ENCODE measurements around the gene LRIG3. TPM values are rescaled to one million over a fixed set of nuclear protein-coding genes. Genes with fewer than 3 reads are reported as not detected.
A peak's percentile ranks its signal among the peaks of the same experiment; 100 is the strongest.

LRIG3 gene, protein sequence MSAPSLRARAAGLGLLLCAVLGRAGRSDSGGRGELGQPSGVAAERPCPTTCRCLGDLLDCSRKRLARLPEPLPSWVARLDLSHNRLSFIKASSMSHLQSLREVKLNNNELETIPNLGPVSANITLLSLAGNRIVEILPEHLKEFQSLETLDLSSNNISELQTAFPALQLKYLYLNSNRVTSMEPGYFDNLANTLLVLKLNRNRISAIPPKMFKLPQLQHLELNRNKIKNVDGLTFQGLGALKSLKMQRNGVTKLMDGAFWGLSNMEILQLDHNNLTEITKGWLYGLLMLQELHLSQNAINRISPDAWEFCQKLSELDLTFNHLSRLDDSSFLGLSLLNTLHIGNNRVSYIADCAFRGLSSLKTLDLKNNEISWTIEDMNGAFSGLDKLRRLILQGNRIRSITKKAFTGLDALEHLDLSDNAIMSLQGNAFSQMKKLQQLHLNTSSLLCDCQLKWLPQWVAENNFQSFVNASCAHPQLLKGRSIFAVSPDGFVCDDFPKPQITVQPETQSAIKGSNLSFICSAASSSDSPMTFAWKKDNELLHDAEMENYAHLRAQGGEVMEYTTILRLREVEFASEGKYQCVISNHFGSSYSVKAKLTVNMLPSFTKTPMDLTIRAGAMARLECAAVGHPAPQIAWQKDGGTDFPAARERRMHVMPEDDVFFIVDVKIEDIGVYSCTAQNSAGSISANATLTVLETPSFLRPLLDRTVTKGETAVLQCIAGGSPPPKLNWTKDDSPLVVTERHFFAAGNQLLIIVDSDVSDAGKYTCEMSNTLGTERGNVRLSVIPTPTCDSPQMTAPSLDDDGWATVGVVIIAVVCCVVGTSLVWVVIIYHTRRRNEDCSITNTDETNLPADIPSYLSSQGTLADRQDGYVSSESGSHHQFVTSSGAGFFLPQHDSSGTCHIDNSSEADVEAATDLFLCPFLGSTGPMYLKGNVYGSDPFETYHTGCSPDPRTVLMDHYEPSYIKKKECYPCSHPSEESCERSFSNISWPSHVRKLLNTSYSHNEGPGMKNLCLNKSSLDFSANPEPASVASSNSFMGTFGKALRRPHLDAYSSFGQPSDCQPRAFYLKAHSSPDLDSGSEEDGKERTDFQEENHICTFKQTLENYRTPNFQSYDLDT
- under 1 TPM in 1 of 2 donors, not detected in 1; 0.19 TPM for total RNA-seq

GRCh38 chr12:58920102-58920960, at the start of gene LRIG3:
Gene LRIG3, minus strand, starts transcription at chr12:58920504. Its CDS starts 269 bp downstream, at chr12:58920235.
- Mint-ChIP-seq H3K9me3 (no peaks in the 10 kb centered on the region), H3K36me3 (ENCODE audit: insufficient read depth in 2 of 2) (no peaks in the 10 kb centered on the region), H3K4me3 (peak within 1 kb of the TSS; percentile 80 to 87), H3K4me1 (ENCODE audit: low read depth) (peaks cover 5% of the 10 kb centered on the region), H3K27me3 (ENCODE audit: low read depth) (peaks cover 35% of the 10 kb centered on the region), H3K27ac (peak within 1 kb of the TSS; percentile 68)
- ATAC-seq (replicated peaks in 1 of 2) (peak; percentile 68 to 77), DNase-seq (peak; percentile 29 to 31)

- ATAC-seq (replicated peaks in 1 of 2) = no peak
- H3K36me3 Mint-ChIP-seq (ENCODE audit: insufficient read depth in 2 of 2) = no peaks in the 10 kb centered on the region
- H3K4me3 Mint-ChIP-seq = no peak overlapping the region
- H3K27ac Mint-ChIP-seq = no peak overlapping the region
- peaks cover 0 to 2% of the 10 kb centered on the region in 2 donors for H3K9me3 Mint-ChIP-seq
- H3K4me1 Mint-ChIP-seq (ENCODE audit: low read depth) = no peaks in the 10 kb centered on the region
- DNase-seq = no peak
- H3K27me3 Mint-ChIP-seq (ENCODE audit: low read depth) = no peaks in the 10 kb centered on the region
These were observed 48.9 kb upstream of the LRIG3 start for GRCh38 chr12:58969237-58969636.

- no peak overlapping the region for H3K27ac Mint-ChIP-seq
- H3K4me3 Mint-ChIP-seq = no peak overlapping the region
- ATAC-seq (replicated peaks in 1 of 2) (no peak), DNase-seq (no peak)
- peaks cover 0 to 2% of the 10 kb centered on the region in 2 donors for H3K9me3 Mint-ChIP-seq
- H3K27me3 Mint-ChIP-seq (ENCODE audit: low read depth) = no peaks in the 10 kb centered on the region
- H3K4me1 Mint-ChIP-seq (ENCODE audit: low read depth) = no peaks in the 10 kb centered on the region
- no peaks in the 10 kb centered on the region for H3K36me3 Mint-ChIP-seq (ENCODE audit: insufficient read depth in 2 of 2)
These were observed 47.3 kb upstream of the LRIG3 start for GRCh38 chr12:58967561-58967960.

DNA sequence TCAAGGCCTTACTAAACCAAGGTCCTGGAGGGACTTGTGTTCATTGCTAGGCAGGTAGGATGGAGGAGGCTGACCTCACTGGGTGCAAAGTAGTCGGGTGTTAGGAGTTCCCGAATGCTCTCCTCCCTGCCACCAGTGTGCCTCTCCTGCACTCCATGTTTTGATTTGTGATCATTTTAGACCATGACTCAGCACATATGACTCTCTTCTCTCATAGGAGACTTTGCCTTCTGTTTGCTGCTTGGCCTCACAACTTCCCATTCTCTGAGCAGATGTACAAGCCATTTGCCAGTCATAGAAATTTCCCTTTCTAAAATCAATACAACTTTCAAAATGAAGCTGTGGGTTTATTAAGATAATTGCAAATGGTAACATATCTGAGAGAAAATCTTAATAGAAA, 46.6 kb upstream of the LRIG3 start:
- H3K9me3 Mint-ChIP-seq = peaks cover 0 to 2% of the 10 kb centered on the region in 2 donors
- no peaks in the 10 kb centered on the region for H3K4me1 Mint-ChIP-seq (ENCODE audit: low read depth)
- no peaks in the 10 kb centered on the region for H3K36me3 Mint-ChIP-seq (ENCODE audit: insufficient read depth in 2 of 2)
- ATAC-seq (replicated peaks in 1 of 2) = no peak
- no peak for DNase-seq
- H3K27me3 Mint-ChIP-seq (ENCODE audit: low read depth) = no peaks in the 10 kb centered on the region
- no peak overlapping the region for H3K27ac Mint-ChIP-seq
- H3K4me3 Mint-ChIP-seq = no peak overlapping the region

DNA sequence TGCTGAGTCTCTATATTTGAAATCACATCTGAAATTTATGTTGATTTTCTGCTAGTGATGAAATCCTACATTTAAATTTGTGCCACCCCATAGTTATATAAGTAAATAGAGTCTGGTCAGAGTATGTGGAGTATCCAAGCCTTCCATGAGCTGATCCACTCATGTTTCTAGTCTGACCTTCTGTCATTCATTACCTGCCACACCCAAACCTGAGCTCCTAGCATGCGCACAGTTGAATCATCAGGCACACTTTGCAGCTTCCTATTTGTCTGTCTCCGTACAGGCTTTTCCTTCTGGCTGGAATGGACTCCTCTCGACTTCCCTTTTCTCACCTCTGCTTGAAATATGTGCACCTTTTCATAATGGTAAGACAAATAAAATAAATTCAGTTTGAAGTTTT, 45.3 kb upstream of the LRIG3 start:
- Mint-ChIP-seq H3K27me3 (ENCODE audit: low read depth) (no peaks in the 10 kb centered on the region), H3K4me3 (no peak overlapping the region), H3K36me3 (ENCODE audit: insufficient read depth in 2 of 2) (no peaks in the 10 kb centered on the region), H3K4me1 (ENCODE audit: low read depth) (no peaks in the 10 kb centered on the region), H3K9me3 (peaks cover 0 to 2% of the 10 kb centered on the region in 2 donors), H3K27ac (no peak overlapping the region)
- ATAC-seq (replicated peaks in 1 of 2) (no peak), DNase-seq (no peak)

- peaks cover 0 to 2% of the 10 kb centered on the region in 2 donors for H3K9me3 Mint-ChIP-seq
- H3K27ac Mint-ChIP-seq = no peak overlapping the region
- ATAC-seq (replicated peaks in 1 of 2) (no peak), DNase-seq (no peak)
- H3K27me3 Mint-ChIP-seq (ENCODE audit: low read depth) = no peaks in the 10 kb centered on the region
- no peaks in the 10 kb centered on the region for H3K4me1 Mint-ChIP-seq (ENCODE audit: low read depth)
- no peak overlapping the region for H3K4me3 Mint-ChIP-seq
- no peaks in the 10 kb centered on the region for H3K36me3 Mint-ChIP-seq (ENCODE audit: insufficient read depth in 2 of 2)
These were observed 43.5 kb upstream of the LRIG3 start for GRCh38 chr12:58963844-58964243.

GRCh38 chr12:58961906-58962305, 41.6 kb upstream of the LRIG3 start:
- H3K27ac Mint-ChIP-seq = no peak overlapping the region

DNA sequence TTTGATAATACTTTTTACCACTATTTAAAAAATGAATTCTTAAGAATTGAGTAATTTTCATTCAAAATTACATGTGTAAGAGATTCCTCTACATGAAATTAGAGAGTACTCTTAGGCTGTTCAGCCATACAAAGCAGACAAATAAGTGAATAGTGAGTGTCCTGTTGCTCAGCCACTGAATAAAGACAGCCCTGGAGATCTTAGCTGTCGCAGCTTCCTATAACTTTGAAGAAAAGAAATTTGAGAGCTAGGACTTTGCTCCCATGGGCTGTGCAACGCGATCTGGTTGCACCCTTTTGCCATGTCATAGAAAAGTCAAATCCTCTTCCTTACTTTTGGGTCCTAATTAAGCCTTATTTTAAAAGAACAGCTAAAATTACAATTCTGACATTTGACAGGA, 40.9 kb upstream of the LRIG3 start:
- H3K36me3 Mint-ChIP-seq (ENCODE audit: insufficient read depth in 2 of 2) = no peaks in the 10 kb centered on the region
- no peaks in the 10 kb centered on the region for H3K27me3 Mint-ChIP-seq (ENCODE audit: low read depth)
- DNase-seq (no peak), ATAC-seq (replicated peaks in 1 of 2) (no peak)
- H3K27ac Mint-ChIP-seq = no peak overlapping the region
- H3K4me1 Mint-ChIP-seq (ENCODE audit: low read depth) = no peaks in the 10 kb centered on the region
- H3K9me3 Mint-ChIP-seq = no peaks in the 10 kb centered on the region
- H3K4me3 Mint-ChIP-seq = no peak overlapping the region

More at GRCh38 chr12:58961906-58962305, 41.6 kb upstream of the LRIG3 start:
- Mint-ChIP-seq H3K4me3 (no peak overlapping the region), H3K9me3 (no peaks in the 10 kb centered on the region), H3K36me3 (ENCODE audit: insufficient read depth in 2 of 2) (no peaks in the 10 kb centered on the region), H3K4me1 (ENCODE audit: low read depth) (no peaks in the 10 kb centered on the region), H3K27me3 (ENCODE audit: low read depth) (no peaks in the 10 kb centered on the region)
- DNase-seq (no peak), ATAC-seq (replicated peaks in 1 of 2) (no peak)

DNA sequence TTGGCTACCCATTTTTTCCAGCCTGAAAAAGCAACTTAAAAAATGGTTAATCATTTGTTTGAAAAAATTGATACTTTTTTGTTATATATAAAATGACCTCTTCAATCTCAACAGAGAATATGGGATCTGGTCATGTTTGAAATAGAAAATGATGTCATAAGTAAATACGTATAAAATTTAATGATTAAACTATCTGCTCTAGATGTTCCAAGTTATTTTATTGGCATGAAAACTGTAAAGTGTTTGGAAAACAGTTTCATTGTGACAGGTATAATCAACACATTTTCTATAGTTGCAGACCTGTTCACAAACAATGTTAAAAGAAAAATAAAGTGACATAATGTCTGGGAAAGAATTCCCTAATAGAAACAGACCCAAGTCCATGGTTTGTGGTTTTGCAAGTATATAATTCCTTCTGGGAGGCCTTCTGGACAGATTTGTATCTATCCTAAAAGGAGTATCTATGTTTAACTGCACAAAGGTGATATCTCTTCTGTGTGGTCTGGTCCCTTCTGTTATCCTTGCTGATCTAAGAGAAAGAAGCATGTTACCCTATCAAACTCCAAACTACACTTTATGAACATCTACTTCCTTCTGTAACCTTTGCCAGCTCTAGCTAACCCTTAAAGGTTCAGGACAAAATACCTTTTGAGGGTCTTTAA, 39.5 kb upstream of the LRIG3 start:
- Mint-ChIP-seq H3K4me1 (ENCODE audit: low read depth) (no peaks in the 10 kb centered on the region), H3K27me3 (ENCODE audit: low read depth) (no peaks in the 10 kb centered on the region), H3K36me3 (ENCODE audit: insufficient read depth in 2 of 2) (no peaks in the 10 kb centered on the region), H3K4me3 (no peak overlapping the region), H3K27ac (no peak overlapping the region), H3K9me3 (no peaks in the 10 kb centered on the region)
- ATAC-seq (replicated peaks in 1 of 2) (no peak), DNase-seq (no peak)

GRCh38 chr12:58957298-58957697, 37.0 kb upstream of the LRIG3 start:
- H3K27ac Mint-ChIP-seq = no peak overlapping the region
- peaks cover 0 to under 1% of the 10 kb centered on the region in 2 donors for H3K9me3 Mint-ChIP-seq
- ATAC-seq (replicated peaks in 1 of 2) = no peak
- H3K27me3 Mint-ChIP-seq (ENCODE audit: low read depth) = no peaks in the 10 kb centered on the region
- no peaks in the 10 kb centered on the region for H3K36me3 Mint-ChIP-seq (ENCODE audit: insufficient read depth in 2 of 2)
- H3K4me1 Mint-ChIP-seq (ENCODE audit: low read depth) = no peaks in the 10 kb centered on the region
- H3K4me3 Mint-ChIP-seq = no peak overlapping the region
- no peak for DNase-seq

- Mint-ChIP-seq H3K9me3 (peaks cover 2 to 3% of the 10 kb centered on the region in 2 donors), H3K4me3 (no peak overlapping the region), H3K27me3 (ENCODE audit: low read depth) (no peaks in the 10 kb centered on the region), H3K36me3 (ENCODE audit: insufficient read depth in 2 of 2) (no peaks in the 10 kb centered on the region), H3K4me1 (ENCODE audit: low read depth) (no peaks in the 10 kb centered on the region), H3K27ac (no peak overlapping the region)
- ATAC-seq (replicated peaks in 1 of 2) = no peak
- no peak for DNase-seq
These were observed 35.5 kb upstream of the LRIG3 start for GRCh38 chr12:58955849-58956248.

- Mint-ChIP-seq H3K4me1 (ENCODE audit: low read depth) (no peaks in the 10 kb centered on the region), H3K27ac (no peak overlapping the region), H3K27me3 (ENCODE audit: low read depth) (no peaks in the 10 kb centered on the region), H3K9me3 (peaks cover 2 to 3% of the 10 kb centered on the region in 2 donors), H3K36me3 (ENCODE audit: insufficient read depth in 2 of 2) (no peaks in the 10 kb centered on the region), H3K4me3 (no peak overlapping the region)
- ATAC-seq (replicated peaks in 1 of 2) (no peak), DNase-seq (no peak)
These were observed 33.7 kb upstream of the LRIG3 start for GRCh38 chr12:58954002-58954401.

Measured in activated T-cell treated with anti-CD3 and anti-CD28 coated beads, Interleukin-2, amount 50 U/mL, for 72 hours (primary cell).